NCI-H1092 (cell line): ENCODE results near the gene TK2.

ENCODE experiments used
- DNase-seq: peaks from one replicate; lab custom pipeline; 2025; lab: John Stamatoyannopoulos, UW

Gene TK2

DNA sequence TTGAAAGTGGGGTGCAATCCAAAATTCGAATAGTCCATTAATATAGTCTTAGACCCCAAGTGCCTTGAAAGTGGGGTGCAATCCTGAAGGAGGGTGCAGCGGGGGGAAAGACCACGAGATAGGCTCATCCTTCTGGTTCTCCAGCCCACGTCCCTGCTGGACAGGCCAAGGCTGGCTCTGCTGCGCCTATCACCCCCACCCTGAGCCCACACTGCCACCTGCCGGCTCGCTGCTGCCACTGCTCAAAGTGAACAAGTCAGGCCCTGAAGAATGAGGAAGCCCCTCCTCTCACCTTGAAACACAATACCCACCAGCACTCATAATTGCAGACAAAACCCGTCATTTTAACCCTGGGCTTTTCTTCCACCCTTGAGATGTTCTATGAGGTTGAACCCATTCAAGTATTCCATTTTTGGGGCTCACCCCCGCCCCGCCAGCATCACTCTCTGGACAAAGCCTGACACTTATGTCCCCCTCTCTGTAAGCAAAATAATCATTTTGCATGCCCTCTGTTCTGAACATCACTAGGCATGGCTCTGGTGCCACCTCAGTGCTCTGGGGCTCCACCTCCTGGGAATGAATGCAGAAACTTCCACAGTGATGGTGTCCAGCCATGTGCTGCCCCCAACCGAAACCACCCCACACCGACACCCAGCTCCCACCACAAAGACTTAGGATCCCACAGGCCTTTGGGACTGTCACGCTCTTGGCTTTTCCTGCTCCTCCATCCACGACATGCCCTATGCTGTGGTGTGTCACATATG, 66.1 kb downstream of the TK2 start:
- peak; percentile 72 for DNase-seq

- DNase-seq: no peak
Measured at GRCh38 chr16:66481943-66482390, 68.0 kb downstream of the TK2 start.

DNA sequence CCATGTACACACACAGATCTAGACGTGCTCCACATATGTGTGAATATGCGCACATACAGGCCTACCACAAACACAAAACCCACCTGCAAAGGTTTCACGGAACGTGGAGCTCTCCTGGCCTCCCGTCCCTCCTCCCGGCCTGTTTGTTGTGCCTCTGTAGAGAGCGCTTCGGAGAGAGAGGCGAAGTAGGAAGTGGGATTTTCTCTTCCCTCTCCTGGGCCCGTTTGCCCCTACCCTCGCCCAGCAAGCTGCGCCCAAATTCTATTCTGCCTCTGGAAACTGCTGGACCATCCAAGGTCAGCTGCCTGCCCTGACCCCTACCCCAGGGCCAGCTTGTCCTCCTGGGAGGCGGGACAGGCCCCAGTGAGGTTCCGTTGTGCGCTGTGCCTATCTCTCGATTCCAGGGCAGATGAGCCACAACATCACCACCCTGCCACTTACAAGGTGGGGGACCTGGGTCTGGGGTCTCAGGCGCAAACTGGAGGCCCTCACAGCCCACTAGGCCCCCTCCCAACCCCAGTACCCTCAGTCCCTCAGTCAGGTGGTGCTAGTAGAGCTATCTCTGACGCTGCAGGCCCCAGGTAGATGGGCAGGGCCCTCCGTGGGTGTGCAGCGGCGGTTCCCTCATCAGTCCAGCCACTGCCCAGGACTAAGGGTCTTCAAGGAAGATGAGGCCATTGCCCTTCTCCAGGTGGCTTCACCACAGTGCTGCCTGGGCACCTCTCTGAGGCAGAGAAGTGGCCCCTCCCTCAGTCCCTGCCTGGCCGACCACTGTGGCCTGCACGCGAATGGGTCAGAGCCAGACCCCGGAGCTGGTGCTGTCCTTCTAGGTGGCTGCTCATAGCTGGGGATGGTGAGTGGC, 68.6 kb downstream of the TK2 start:
- no peak for DNase-seq

GRCh38 chr16:66480265-66481080, 69.4 kb downstream of the TK2 start:
- DNase-seq: no peak

- DNase-seq: no peak
Measured at GRCh38 chr16:66479661-66480264, 70.2 kb downstream of the TK2 start.

GRCh38 chr16:66478733-66479511, 71.0 kb downstream of the TK2 start:
- no peak for DNase-seq

DNA sequence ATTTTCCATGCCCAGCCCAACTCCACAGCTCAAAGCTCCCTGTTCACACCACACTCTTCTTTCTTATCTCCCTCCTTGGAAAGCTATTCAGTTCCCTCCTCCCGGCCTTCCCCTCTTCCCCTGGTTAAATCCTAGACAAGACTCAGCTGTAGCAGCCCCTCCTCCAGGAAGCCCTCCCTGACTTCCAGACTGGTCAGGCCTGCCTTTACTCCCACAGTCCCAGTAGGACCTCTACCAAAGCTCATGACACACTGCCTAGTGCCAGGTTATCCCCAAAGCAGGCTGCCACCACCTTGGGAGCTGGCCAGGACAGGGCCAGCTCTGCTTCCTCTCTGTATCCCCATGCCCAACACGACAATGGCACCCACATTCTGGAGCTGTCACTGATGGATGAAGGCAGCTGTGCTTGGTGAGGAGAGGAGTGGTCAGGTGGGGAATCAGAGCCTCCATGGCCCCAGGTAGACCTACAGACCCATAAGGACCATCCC, 72.8 kb downstream of the TK2 start:
- no peak for DNase-seq

DNA sequence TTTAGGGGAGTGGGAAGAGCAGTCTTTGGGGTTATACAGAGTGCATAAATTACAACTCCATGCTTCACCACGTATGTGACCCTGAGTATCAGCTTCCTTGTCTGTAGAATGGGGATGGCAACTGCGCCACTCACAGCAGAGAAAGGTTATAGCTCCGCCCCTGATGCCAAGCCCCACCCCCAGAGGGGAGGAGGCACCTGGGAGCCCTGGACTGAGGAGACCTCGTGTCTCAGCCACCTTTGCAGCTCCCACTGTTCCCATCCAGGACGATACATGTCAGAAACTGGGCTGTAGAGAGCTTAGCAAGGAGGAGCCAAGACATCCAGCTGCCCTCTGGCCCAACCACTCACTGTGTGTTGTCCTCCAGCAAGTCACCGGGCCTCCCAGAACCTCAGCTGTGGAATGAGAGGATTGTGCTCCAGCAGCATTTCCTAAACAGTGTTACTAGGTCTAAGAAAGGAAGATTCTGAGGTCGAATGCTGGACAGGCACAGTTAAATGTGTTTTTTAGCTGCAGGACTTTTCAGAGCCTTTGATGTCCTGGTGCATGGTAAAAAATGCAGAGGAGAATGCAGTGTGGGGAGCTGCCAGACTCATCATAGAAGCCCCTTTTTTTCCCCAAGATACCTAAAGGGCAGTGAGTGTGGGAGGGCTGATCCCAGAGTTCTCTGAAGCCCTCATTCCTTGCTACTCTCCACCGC, 73.4 kb downstream of the TK2 start:
- DNase-seq: no peak

DNA sequence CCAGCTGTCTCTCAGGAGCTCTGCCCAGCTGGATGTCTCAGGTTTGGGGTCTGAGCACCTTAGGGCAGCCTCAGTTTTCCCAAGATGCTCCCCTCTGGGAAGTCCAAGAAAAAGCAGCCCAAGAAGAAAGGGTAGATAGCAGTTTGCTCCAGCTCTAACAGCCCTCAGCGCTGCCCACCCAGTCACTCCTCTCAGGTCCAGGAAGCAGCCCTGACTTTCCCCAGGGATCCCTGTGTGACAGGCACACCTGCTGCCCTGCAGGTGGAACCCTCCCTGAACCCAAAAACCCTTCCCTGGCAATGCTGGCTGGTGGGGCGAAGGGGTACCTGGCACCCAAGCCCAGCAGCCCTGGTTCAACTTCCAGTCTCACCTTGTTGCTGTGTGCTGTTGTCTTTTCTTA, 74.7 kb downstream of the TK2 start:
- DNase-seq: no peak

DNA sequence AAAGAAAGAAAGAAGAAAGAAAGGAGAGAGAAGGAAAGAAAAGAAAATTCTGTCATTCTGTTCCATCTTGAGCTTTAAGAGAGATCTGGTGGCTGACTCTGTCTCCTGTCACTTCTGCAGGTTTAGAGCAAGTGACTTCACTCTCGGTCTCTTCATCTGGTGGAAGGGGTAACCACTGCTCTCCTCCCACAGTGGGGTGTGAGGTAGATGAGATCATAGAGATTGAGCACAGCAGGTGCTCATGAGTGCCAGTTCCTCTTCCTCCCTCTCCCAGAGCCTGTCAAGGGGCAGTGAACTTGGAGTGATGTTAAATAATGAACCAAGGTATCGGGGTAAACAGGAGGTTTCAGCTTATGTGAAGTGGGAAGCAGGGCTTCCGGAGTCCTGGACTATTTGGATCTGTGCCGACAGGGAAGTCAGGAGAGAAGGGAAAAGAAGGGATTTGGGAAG, 75.1 kb downstream of the TK2 start:
- peak; percentile 55 for DNase-seq

DNA sequence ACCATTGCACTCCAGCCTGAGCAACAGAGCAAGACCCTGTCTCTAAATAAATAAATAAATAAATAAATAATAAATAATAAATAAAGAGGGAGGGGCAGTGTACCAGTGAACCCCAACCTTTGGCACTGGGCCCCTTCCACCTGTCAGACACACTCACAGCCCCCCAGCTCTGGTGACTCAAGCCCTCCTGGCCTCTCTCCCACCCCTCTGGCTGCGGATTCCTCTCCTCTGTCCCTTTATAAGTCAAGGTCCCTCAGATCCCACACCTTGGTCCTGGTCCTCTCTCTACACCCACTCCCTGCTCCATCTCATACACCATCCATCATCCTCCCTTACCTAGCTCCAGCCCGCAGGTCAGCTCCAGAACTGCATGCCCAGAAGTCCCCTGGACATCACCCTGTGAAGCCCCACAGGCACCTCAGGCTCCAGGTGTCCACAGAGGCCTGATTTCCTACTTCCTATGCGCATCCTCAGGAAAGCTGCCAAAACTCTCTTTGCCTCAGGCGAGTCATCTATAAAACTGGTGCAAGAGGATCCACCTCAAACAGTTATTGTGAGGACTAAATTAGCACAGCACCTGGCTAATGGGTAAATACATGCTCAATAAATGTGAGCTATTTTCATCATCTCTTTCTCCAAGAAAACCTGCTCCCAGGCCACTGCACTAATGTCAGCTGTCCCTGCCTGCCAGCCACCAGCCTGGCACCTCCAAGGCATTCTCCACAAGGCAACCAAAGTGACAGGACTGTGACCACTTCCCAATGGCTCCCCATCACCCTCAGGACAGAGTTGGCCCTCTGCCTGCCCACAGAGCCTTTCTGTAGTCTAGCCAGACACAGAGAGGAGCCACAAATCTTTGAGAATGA, 76.0 kb downstream of the TK2 start:
- DNase-seq: peak; percentile 62

GRCh38 chr16:66473051-66473571, 76.8 kb downstream of the TK2 start:
- DNase-seq: no peak

- DNase-seq: no peak
Measured at GRCh38 chr16:66471716-66472393, 78.1 kb downstream of the TK2 start.

DNA sequence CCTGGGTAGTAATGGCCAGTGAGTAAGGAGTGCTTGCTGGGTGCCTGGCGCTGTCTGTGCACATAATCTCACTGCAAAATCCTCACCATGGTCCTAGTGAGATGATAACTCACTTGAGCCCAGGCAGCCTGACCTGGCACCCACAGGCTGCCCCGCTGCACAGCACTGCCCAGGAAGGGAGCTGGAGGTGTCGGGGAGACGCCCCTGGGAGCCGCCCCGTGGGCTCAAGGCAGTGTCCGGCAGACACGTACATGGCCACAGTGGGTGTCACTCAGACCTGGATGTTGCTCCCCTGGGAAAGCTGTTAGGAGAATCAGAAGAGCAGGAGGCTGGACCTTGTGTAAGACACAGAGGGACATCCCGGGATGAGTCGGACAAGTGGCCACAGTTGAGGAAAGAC, 78.7 kb downstream of the TK2 start:
- DNase-seq: no peak

GRCh38 chr16:66470556-66470955, 79.4 kb downstream of the TK2 start:
- no peak for DNase-seq

GRCh38 chr16:66469947-66470546, 79.9 kb downstream of the TK2 start:
- DNase-seq: no peak

DNA sequence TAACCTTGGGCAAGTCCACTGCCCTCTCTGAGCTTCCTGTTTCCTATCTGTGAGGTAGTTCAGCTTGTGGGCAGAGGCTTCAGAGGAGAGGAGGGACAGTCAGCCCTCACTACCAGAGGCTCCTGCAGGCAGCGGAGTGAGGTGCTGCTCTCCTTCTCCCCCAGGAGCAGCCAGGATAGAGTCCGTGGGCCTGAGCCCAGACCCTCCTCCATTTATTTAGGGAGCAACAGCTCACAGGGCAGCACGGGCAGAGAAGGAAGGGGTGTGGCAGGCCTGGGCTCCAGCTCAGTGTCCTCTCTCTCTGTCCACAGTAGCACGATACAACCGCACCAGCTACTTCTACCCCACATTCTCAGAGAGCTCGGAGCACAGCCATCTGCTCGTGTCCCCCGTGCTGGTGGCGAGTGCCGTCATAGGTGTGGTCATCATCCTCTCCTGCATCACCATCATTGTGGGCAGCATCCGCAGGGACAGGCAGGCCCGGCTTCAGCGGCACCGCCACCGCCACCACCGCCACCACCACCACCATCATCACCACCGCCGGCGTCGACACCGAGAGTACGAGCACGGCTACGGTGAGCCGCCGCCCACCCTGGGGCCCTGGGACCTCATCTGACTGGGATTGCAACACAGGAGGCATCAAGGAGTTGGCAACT, 80.5 kb downstream of the TK2 start:
- DNase-seq: no peak
